Stimulated activated CD4-positive, alpha-beta T cell treated with anti-CD3 and anti-CD28 coated beads, Interleukin-1b, Interleukin-23, amount 100 ng/mL, for 4 hours (primary cell): ENCODE measurements around the gene PTPRM.

ENCODE experiments used
- DNase-seq, 2 donors: peaks; one replicate each; pipeline ENCODE4 v3.0.0-alpha.2; 2020; ENCODE audit warnings: low read depth in 2 of 2

Gene PTPRM

GRCh38 chr18:8279781-8280330, 712.7 kb downstream of the PTPRM start:
- no peak for DNase-seq

- no peak for DNase-seq
These were observed 716.9 kb downstream of the PTPRM start for GRCh38 chr18:8283891-8284585.

- DNase-seq = no peak
These were observed 719.2 kb downstream of the PTPRM start for GRCh38 chr18:8286303-8286702.

- DNase-seq = no peak
These were observed 720.2 kb downstream of the PTPRM start for GRCh38 chr18:8287196-8287885.

- DNase-seq = no peak
These were observed 721.5 kb downstream of the PTPRM start for GRCh38 chr18:8288472-8289195.

GRCh38 chr18:8290435-8290834, 723.3 kb downstream of the PTPRM start:
- DNase-seq = no peak

DNA sequence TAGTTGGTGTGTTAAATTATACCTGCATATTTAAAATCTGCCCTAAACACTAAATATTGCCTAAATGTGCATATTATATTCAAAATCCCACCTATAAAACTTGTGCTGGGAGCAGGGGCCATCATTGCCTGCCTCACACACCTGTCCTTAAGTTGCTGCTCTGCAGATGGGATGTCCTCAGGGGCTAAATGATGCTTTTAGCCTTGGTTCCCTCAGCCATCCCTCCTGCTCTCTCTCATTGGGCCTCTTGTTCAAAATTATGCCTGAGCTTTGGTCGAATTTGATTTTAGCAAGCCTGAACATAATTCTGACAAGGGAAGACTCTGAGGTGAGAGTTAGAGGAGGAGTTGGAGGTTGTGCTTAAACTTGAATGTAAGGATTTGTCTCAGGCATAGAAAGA, 723.8 kb downstream of the PTPRM start:
- DNase-seq = no peak

DNA sequence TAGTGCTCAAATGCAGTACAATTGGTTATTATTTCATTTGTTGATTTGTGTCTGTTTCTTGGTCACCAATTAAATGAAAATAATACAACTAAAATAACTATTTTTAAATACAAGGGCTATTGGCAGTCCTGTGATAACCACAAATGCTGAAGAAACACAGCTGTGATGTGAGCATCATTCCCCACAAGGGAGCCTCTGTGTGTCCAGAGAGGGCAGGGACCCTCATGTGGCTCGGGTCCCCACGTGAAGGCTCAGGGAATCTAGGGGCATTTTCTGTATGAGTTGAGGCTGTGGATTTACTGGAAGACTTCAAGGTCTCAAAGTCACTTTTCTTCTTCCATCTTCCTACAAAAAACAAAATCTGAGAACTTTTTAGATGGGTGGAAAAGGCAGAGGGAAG, 726.1 kb downstream of the PTPRM start:
- no peak for DNase-seq

GRCh38 chr18:8296886-8297616, 729.9 kb downstream of the PTPRM start:
- DNase-seq = no peak

DNA sequence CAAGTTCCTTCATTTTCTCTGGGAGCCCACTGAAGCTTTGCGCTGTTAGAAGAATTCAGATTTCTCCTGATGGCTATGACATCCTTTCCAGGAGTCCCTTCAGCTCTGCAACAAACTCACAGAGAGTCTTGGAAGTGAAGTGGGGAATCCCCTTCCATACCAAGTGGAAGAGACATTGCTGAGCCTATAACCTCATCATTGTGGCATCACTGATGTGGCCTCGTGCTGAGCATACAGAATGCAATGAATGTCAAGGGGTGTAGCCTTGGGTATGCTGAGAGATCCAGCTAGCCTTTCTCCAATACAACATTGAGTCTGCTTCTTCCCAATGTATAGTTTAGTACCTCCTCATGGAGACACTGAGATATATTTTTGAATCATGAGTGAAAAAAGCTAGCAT, 731.1 kb downstream of the PTPRM start:
- DNase-seq = no peak

- no peak for DNase-seq
These were observed 732.2 kb downstream of the PTPRM start for GRCh38 chr18:8299054-8299980.

DNA sequence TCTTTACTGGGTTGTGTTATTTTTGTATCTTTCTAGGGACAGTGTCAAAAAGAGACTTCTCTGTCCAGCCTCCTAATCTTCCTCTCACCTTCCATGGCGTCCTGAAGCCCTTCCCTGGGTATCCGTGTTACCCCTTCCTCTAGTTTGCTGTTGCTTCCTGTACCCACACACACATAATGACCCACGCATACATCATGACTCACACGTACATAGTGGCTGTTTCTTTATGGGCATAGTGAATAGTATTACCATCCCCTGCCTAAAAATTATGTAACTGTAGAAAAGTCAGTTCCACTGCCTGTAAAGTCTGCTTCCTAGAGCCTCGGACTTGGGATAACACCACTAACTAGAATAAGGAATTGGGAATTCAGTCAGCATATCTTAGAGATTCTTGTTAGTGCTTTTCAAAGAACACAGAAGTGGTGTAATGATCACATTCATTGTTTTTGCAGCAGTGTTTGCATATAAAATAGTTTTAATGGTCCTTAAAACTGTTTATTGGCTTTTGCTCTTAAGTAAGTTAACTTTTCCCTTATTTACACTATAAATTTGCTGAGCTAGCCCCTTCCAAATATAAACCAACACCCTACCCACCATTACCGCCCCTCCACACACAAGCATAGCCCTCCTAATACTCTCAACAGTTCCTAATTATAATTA, 733.8 kb downstream of the PTPRM start:
- DNase-seq = no peak

DNA sequence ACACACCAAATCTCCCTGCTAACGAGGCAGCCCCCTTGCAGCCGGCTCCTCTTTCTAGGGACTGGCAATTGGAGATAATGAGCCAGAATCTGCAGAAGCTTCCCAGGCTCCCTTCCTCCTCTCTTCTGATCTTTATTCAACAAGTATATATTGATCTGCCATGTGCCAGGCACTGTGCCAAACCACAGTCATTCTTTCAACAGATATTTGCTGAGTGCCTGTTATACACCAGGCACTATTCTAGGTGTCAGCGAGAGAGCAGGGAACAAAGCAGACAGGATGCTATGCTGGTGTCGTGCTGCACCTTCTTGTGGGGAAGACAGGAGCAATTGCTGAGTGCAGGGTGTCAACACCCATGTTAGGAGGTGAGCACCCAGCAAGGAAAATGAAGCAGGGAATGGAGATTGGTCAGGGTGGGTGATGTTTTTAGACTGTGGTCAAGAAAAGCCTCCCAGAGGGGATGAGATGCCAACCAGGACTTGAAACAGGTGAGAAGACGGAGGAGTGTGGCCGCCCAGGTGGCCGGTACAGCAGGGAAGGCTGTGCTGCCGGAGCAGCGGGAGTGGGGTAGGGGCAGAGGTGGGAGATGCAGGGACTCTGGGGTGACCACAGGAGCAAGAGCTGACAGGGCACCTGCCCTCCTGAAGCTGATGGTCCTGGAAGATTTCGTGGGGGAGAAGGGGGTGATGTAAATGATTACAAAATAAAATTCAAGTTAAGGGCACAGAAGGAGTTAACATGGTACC, 734.5 kb downstream of the PTPRM start:
- DNase-seq = no peak

DNA sequence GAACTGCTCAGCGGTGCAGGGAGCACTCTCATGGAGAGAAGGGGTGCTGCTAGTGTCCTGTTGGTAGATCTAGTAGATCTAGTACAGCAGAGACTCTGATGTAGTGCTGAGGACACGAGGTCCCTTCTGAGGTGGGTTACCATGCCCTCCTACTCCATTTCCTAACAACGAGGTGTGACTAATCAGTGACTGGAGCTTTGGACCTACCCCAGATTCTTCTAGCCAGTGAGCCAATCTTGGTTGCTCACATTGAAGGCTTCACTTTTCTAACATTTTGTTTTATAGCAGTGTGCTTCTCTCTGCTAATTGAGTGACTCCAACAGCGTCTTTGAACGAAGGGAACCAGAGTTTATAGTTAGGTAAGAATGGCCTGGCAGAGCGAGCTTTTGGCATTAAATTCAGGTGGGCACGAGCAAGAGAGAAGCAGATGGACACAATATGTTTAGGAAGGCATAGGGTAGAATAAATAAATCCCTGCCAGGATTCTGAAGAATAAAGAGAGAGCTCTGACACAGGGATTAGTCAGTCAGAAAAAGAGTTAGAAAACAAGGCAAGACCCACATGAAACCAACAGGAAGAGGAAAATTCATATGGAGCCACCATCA, 736.1 kb downstream of the PTPRM start:
- DNase-seq = no peak

- DNase-seq = no peak
These were observed 740.8 kb downstream of the PTPRM start for GRCh38 chr18:8307960-8308359.

- DNase-seq = no peak
These were observed 745.9 kb downstream of the PTPRM start for GRCh38 chr18:8313043-8313442.

GRCh38 chr18:8314124-8314523, 747.0 kb downstream of the PTPRM start:
- DNase-seq = no peak

GRCh38 chr18:8319798-8320489, 752.8 kb downstream of the PTPRM start:
- no peak for DNase-seq

DNA sequence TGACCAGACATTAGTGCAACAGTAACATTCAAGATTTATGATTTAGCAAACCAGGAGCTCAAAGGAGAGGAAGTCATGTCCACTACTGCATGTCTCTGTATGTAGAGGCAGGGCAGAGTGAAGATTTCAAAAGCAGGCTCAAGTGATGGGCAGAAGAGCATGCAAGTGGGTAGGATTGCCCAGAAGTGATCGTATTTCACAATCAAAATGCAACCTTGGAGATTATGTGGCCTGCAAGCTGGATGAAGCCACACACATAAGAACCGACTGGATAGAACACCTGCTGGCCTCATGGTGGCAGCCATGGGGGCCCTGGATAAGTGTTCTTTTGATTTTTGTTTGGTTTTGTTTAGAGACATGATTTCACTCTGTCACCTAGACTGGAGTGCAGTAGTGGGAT, 755.4 kb downstream of the PTPRM start:
- DNase-seq = no peak
